Neural crest cell (in vitro differentiated cells): Measurements from ENCODE around the gene MAGOH. TPM values are rescaled to one million over a fixed set of nuclear protein-coding genes. Genes with fewer than 3 reads are reported as not detected.

Experiments
- DNase-seq: peaks from one replicate; pipeline ENCODE4 v3.0.0; 2021; ENCODE audit warnings: low read depth, mixed read lengths, low spot score
- H3K27ac Mint-ChIP-seq: one replicate; pipeline ENCODE4 v1.8.0; 2021; ENCODE audit warnings: mild to moderate bottlenecking, mixed read lengths; ENCODE audit not compliant: unreplicated experiment
- H3K27me3 Mint-ChIP-seq: 2 replicates; pipeline ENCODE4 v1.8.0; 2021; ENCODE audit warnings: low read depth, mild to moderate bottlenecking, mixed read lengths
- H3K36me3 Mint-ChIP-seq: 2 replicates; pipeline ENCODE4 v1.8.0; 2021; ENCODE audit warnings: low read depth, mild to moderate bottlenecking, mixed read lengths
- H3K4me1 Mint-ChIP-seq: 2 replicates; pipeline ENCODE4 v1.8.0; 2021; ENCODE audit warnings: mixed read lengths
- H3K4me3 Mint-ChIP-seq: one replicate; pipeline ENCODE4 v1.8.0; 2021; ENCODE audit warnings: mild to moderate bottlenecking, mixed read lengths
- H3K9me3 Mint-ChIP-seq: 2 replicates; pipeline ENCODE4 v1.8.0; 2021; ENCODE audit warnings: mixed read lengths
- total RNA-seq: library from RNA; stranded (reverse); gene quantifications from 2 replicates; pipeline ENCODE4 v1.2.1, GENCODE V29; 2021
- TF ChIP-seq, protein P1 (sequence below): fragments of 200-600 bp; sonication (generic); conservative IDR thresholded peaks from 2 replicates; pipeline ENCODE4 v1.5.0; 2021; ENCODE audit warnings: antibody characterized with exemption, mild to moderate bottlenecking

MAGOH gene
- total RNA-seq, 1 donor from 2014 or later, result 76.6 TPM

DNA sequence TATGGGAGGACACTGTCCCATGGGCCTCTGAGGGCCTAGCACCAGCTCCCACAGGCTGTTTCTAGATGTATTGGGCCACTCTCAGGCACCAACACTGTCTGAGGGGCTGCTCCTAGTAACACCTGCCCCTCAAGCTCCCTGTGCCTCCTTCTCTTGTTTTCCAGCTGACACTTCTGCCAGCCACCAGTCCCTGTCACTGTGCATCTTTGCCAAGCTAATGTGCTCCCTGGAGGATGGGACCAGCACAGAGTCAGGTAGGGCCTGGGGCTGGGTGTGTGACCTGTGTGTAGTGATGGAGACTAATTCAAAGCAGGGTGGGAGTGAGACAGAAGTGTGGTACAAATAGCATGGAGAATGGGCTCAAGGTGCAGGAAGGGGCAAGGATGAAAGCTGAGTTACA lies 29.4 kb upstream of the MAGOH start:
- Mint-ChIP-seq H3K36me3 (peaks cover 19% of the 10 kb centered on the region), H3K27ac (no peak overlapping the region)
- TF ChIP-seq, protein P1, sequence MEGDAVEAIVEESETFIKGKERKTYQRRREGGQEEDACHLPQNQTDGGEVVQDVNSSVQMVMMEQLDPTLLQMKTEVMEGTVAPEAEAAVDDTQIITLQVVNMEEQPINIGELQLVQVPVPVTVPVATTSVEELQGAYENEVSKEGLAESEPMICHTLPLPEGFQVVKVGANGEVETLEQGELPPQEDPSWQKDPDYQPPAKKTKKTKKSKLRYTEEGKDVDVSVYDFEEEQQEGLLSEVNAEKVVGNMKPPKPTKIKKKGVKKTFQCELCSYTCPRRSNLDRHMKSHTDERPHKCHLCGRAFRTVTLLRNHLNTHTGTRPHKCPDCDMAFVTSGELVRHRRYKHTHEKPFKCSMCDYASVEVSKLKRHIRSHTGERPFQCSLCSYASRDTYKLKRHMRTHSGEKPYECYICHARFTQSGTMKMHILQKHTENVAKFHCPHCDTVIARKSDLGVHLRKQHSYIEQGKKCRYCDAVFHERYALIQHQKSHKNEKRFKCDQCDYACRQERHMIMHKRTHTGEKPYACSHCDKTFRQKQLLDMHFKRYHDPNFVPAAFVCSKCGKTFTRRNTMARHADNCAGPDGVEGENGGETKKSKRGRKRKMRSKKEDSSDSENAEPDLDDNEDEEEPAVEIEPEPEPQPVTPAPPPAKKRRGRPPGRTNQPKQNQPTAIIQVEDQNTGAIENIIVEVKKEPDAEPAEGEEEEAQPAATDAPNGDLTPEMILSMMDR, result no peak

DNA sequence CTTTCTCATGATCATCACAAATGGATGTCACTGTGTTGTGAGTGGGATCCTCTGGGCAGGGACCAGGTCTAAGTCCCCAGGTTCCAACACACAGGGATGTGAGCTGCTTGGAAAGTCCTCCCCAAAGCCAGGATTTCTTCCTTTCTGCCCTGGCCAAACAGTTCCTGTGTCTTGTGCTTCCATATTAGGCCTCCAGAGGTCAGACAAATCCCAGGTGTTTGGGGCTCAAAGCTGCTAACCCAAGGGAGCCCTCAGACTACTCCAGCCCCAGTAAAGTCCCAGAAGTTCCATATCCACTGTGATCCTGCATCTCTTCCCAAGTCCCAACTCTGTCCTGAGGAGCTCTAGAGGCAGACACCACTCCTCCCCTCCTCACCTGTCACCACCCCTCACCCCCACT lies 27.7 kb upstream of the MAGOH start:
- Mint-ChIP-seq H3K4me3 (no peak overlapping the region), H3K36me3 (peaks cover 19% of the 10 kb centered on the region), H3K4me1 (no peaks in the 10 kb centered on the region), H3K27ac (no peak overlapping the region), H3K9me3 (no peaks in the 10 kb centered on the region), H3K27me3 (no peaks in the 10 kb centered on the region)
- TF ChIP-seq, protein P1, result peak; percentile 46
- DNase-seq, result no peak

More for the DNA sequence above, 29.4 kb upstream of the MAGOH start:
- DNase-seq, result no peak
- Mint-ChIP-seq H3K9me3 (no peaks in the 10 kb centered on the region), H3K4me1 (no peaks in the 10 kb centered on the region), H3K27me3 (no peaks in the 10 kb centered on the region), H3K4me3 (no peak overlapping the region)

DNA sequence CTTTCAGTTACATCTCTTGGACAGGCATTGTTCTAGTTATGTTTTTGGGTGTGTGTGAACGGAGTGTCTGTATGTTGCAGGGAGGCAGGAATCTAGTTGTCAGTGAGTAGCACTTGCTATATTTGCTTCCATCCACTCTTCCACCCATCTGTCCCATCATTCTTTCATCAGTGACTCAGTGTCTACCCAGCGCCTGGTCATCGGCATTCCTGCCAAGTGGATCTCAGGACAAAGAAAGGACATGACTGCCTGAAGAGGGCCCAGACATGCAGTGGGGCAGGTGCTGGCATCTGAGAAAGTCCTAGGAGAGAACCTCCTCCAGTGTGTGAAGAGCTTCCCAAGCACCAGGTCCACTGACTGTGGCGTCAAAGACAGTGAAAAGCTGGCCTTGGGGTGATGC lies 27.3 kb upstream of the MAGOH start:
- Mint-ChIP-seq H3K9me3 (no peaks in the 10 kb centered on the region), H3K4me1 (no peaks in the 10 kb centered on the region), H3K36me3 (peaks cover 17% of the 10 kb centered on the region), H3K27me3 (no peaks in the 10 kb centered on the region), H3K4me3 (no peak overlapping the region), H3K27ac (no peak overlapping the region)
- TF ChIP-seq, protein P1, result no peak
- DNase-seq, result no peak

DNA sequence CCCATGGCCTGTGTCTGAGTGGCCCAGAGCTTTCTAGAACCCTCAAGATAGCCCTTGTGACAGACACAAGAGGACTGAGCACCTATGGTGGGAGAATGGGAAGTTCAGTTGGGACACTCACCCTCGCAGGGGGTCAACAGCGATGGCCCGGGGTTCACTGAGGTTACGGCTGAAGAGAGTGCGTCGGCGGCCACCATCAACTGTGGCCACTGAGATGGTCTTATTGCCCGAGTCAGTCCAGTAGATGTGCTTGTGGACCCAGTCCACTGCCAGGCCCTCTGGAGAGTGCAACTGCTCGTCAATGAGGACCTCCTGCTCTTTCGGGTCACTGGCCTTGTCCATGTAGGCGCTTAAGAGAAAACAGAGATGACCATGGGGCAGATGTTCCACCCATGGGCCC lies 25.7 kb upstream of the MAGOH start:
- Mint-ChIP-seq H3K36me3 (peaks cover 17% of the 10 kb centered on the region), H3K27me3 (no peaks in the 10 kb centered on the region), H3K9me3 (no peaks in the 10 kb centered on the region), H3K4me1 (no peaks in the 10 kb centered on the region), H3K4me3 (no peak overlapping the region), H3K27ac (no peak overlapping the region)
- DNase-seq, result no peak
- TF ChIP-seq, protein P1, result no peak

GRCh38 chr1:53262000-53262399 lies 23.7 kb upstream of the MAGOH start:
- Mint-ChIP-seq H3K27me3 (no peaks in the 10 kb centered on the region), H3K4me3 (no peak overlapping the region), H3K27ac (no peak overlapping the region), H3K9me3 (no peaks in the 10 kb centered on the region), H3K4me1 (no peaks in the 10 kb centered on the region), H3K36me3 (peaks cover 17% of the 10 kb centered on the region)
- TF ChIP-seq, protein P1, result no peak
- DNase-seq, result no peak
